D341Med (cell line): ENCODE measurements around the gene COPG1.
"Not testable (repeated sequence)": the region's sequence is repeated elsewhere in the genome, so short reads cannot be mapped to it uniquely, and the experiment has no call there.

ENCODE experiments used
- DNase-seq: peaks from one replicate; pipeline ENCODE4 v3.0.0; 2012; ENCODE audit warnings: low spot score

The COPG1 gene

GRCh38 chr3:129249284-129250065 is at the start of gene COPG1:
TSS of gene COPG1 (plus strand) at chr3:129249606. CDS start at chr3:129249710, 104 bp downstream.
- peak; percentile 98 for DNase-seq

DNA sequence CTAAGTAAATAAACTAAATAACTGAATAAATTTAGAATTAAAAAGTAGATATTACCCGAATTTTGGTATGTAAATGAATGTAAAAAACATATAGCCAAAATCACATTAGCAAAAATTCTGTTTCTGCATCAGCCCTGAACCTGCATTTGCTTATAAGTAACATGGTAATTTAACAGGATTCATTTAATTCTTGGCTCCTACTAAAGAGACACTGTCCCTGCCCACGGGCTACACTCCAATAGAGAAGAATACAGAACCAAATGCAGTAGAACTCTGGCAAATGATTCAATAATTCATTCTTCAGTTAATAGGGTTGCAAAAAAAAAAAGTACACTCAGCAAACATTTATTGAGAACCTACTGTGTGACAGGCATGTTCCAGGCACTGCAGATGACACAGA is 44.9 kb upstream of the COPG1 start:
- no peak for DNase-seq

- DNase-seq, result no peak
Observed at GRCh38 chr3:129205109-129205832, 44.1 kb upstream of the COPG1 start.

DNA sequence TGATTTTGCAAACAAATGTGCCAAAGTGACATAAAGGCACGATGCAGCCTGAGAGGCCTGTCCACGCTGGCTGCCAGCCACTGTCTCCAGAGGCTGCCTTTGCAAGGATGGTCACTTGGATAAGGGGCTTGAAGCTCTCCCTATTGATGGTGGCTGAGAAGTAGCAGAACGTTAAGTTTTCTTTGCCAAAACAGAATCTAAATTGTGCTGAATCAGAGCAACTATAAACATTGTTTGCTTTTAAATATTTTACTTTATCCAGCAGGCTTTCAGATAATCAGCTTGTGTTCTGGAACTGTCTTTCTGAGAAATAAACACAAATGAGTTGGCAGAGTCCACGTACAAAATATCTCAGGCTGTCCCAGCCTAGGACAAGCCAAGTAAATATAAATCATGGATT is 41.9 kb upstream of the COPG1 start:
- DNase-seq, result no peak

GRCh38 chr3:129211345-129211744 is 38.1 kb upstream of the COPG1 start:
- no peak for DNase-seq

DNA sequence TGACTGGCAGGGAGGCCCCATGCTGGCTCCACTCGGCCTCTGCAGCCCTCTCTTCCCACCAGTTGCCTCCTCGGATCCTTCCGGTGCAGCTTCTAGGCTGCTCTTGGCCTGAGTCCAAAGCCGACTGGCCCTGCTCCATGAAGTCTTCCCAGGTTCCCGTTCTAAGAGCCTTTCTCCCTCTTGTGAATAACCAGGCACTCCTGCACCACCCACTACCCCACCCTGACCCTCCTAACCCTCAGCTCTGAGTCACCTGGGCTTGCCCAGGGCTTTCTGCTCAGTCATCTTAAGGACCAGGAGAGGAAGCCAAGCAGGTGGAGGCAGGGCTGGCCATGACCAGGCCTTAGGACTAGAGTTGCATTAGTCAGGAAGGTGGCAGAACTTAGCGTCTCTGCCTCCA is 37.6 kb upstream of the COPG1 start:
- peak; percentile 50 for DNase-seq

- DNase-seq, result no peak
Observed at GRCh38 chr3:129213238-129213637, 36.2 kb upstream of the COPG1 start.

- no peak for DNase-seq
Observed at GRCh38 chr3:129218742-129219141, 30.7 kb upstream of the COPG1 start.

DNA sequence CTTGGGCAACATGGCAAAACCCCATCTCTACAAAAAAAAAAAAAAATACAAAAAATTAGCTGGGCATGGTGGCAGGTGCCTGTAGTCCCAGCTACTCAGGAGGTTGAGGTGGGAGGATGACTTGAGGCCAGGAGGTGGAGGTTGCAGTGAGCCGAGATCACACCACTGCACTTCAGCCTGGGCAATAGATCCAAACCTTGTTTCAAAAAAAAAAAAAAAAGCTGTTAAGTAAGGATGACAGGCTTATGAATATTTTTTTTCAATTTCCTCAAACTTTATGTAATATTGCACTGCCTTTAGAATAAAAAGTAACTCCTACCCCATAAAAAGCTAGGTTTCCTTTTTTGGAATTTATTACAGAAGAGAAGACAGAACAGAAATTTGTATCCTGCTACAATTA is 25.0 kb upstream of the COPG1 start:
- not testable (repeated sequence) for DNase-seq

- DNase-seq, result peak; percentile 48
Observed at GRCh38 chr3:129224984-129225393, 24.4 kb upstream of the COPG1 start.

- no peak for DNase-seq
Observed at GRCh38 chr3:129226374-129226773, 23.0 kb upstream of the COPG1 start.

DNA sequence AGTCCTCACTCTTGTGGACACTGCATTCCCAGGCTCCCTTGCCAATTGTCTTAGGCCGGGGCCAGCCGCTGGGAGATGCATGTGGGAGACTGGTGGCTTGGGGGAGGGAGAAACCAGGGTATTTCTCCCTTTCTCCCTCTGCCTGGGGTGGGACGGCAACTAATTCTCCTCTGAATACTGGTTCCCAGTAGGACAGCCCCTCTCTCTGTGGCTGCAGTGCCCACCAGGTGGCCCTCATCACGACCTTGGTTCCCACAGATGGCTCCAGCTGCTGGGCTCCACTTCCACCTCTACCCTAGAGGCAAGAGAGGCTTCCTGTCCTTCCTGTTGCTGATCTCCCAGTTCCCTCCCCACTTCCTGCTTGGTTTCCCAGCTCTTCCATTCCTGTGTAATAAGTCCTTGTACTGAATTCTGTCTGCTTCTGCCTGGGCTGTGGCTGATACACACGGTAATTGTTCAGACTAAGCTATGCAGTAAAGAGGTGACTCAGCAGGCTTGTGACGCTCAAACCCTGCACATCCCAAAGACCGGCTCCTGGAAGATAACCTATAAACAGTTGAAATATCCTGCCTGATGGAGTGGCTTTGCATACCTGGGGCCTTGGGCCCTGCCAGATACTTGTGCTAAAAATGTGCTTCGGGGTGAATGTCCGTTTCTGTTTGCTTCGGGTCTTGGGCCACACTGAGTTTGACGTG is 20.4 kb upstream of the COPG1 start:
- DNase-seq, result no peak

DNA sequence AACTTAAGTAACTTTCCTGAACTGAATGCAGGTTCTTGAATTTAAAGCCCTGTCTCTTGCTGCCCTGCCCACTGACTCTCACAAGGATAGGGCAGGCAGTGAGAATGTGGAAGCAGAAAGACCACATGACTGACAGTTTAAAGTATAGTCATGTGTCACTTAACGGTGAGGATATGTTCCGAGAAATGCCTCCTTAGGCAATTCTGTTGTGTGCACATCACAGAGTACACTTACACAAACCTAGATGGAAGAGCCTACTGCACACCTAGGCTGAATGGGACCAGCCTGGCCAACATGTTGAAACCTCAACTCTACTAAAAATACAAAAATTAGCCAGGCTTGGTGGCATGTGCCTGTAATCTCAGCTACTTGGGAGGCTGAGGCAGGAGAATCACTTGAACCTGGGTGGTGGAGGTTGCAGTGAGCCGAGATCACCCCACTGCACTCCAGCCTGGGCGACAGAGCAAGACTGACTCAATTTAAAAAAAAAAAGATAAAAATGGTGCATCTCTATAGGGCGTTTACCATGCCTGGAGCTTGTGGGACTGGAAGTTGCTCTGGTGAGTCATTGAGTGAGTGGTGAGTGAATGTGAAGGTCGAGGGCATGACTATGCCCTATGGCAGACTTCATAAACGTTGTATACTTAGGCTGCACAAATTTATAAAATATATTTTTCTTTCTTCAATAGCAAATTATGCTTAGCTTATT is 18.9 kb upstream of the COPG1 start:
- DNase-seq, result no peak

DNA sequence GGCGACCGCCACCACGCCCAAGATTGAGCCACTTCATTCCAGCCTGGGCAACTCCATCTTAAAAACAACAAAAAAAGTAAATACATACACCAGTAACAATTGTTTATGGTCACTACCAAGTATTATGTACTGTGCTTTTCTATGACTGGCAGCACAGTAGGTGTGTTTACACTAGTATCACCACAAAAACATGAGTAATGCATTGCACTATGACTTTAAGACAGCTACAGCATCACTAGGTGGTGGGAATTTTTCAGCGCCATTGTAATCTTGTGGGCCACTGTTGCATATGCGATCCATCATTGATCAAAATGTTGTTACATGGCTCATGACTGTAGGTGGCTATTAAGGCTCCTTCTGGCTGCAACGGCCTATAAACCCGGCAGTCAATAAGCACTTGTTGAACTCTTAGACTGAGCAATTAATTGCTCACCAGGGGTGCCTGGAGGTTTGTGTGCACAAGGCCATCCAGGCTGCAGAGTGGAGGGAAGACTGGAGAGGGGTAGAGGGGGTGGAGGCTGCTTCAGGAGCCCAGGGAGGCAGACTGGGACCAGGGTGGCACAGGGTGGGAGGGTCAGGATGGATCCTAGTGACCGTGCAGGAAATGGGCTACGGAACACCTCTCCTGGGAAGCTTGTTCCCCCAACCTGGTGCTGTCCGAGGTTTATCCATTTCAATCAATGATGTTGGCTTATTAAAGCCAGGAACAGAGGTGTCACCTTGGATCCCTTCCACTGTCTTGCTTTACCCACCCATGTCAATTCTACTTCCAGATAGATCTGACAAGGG is 17.9 kb upstream of the COPG1 start:
- DNase-seq, result no peak

DNA sequence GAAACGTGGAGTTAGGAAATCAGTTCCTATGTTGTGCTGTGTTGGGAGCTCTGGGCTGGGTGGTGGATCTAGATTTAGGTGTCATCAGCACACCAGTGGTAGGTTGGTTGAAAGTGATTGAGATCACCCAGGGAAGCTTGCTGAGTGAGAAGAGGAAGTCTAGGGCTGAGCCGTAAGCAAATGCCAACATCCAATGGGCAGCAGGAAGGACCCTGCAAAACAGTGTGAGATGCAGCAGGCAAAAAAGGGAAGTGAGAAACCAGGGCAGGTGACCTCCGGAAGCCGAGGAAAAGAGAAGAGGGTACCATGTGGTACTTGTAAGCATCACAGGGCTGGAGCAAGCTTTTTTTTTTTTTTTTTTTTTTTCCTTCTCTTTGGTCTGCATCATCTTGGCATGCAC is 15.9 kb upstream of the COPG1 start:
- no peak for DNase-seq

DNA sequence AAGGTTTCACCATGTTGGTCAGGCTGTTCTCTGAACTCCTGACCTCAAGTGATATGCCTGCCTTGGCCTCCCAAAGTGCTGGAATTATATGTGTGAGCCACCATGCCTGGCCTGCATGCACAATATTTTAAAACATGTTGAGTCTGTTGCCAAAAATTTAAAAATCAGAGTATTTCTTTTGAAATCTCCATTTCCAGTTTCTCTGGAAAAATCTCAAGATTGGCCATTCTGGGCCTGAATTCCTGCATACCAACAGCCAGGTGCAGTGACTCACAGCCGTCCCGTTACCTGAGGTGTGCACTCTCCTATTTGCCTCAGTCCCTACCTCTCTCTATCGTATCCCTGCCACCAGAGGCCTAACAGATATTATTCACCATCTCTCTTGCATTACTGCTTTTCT is 15.0 kb upstream of the COPG1 start:
- no peak for DNase-seq

GRCh38 chr3:129235344-129235917 is 14.0 kb upstream of the COPG1 start:
- DNase-seq, result no peak

- DNase-seq, result no peak
Observed at GRCh38 chr3:129238945-129239705, 10.3 kb upstream of the COPG1 start.

DNA sequence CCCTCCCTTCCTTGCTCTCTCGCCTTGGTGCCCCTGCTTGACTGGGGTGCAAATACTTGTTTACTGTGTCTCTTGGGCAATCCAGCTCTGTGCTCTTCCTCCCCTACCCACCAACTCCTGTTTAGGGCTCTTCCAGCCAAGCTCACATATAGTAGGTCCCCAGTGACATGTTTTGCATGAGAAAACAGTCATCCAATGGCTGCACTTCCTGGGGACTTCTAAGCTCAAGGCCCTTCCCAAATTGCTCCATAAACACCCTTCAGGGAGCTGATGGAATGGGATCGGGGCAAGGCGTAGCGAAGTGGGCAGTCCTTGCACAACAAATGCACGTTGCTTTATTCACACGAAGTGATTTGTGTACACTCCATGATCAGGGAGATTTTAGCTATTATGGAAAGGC is 9.4 kb upstream of the COPG1 start:
- no peak for DNase-seq

DNA sequence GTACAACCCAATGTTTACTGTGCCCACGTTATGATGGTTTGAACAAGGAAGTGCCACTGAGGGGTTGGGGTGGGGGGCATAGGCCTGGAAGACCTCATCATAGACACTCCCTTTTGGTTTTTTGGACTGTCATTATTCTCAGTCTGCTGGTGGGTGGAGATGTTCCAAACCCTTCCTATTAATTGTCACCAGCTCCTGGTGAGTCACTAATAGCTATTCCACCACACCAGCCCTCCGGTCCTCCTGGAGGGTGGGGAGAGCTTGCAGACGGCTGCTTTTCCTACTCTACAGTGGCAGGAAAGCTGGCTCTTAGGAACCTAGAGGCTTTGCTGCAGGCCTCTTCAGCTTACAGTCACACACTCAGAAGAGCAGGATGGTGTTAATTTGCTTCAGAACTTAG is 9.0 kb upstream of the COPG1 start:
- no peak for DNase-seq
